Keratinocyte (primary cell): ENCODE data around the gene SLC10A6. TPM values are rescaled to one million over a fixed set of nuclear protein-coding genes. Genes with fewer than 3 reads are reported as not detected.

Experiments
- DNase-seq: peaks from one replicate; pipeline ENCODE4 v3.0.0-alpha.2; 2011; ENCODE audit warnings: low read depth, missing footprints, low spot score
- FAIRE-seq: peaks from 2 replicates; lab custom pipeline; 2011; peaks lifted over from hg19 to GRCh38; lab: Jason Lieb, UNC
- H2AFZ ChIP-seq: 2 replicates; pipeline ENCODE4 v1.6.0; 2012; ENCODE audit warnings: low read length, control low read depth, inconsistent platforms; ENCODE audit not compliant: control insufficient read depth
- H3K27ac ChIP-seq: 2 replicates; pipeline ENCODE4 v1.5.1; 2011; ENCODE audit warnings: low read length; ENCODE audit not compliant: control insufficient read depth, insufficient read depth
- H3K27me3 ChIP-seq: 3 replicates; pipeline ENCODE4 v1.6.0; 2011; ENCODE audit warnings: low read length; ENCODE audit not compliant: control insufficient read depth, insufficient read depth; ENCODE audit errors: extremely low read depth
- H3K36me3 ChIP-seq, 2 experiments: 2 replicates in 1 of 2; 3 replicates in 1 of 2; pipeline ENCODE4 v1.5.1; 2011; ENCODE audit warnings: low read length in 2 of 2, mild to moderate bottlenecking in 1 of 2; ENCODE audit not compliant: control insufficient read depth in 2 of 2, insufficient read depth in 2 of 2; ENCODE audit errors: extremely low read depth in 1 of 2
- H3K4me1 ChIP-seq: 3 replicates; pipeline ENCODE4 v1.5.1; 2011; ENCODE audit warnings: low read length; ENCODE audit not compliant: control insufficient read depth, insufficient read depth; ENCODE audit errors: extremely low read depth
- H3K4me2 ChIP-seq: 3 replicates; pipeline ENCODE4 v1.6.0; 2011; ENCODE audit warnings: low read depth, low read length; ENCODE audit not compliant: control insufficient read depth, insufficient read depth; ENCODE audit errors: extremely low read depth
- H3K4me3 ChIP-seq, 3 experiments: fragments of 200-600 bp in 1 of 3; sonication (generic) in 1 of 3; 2 replicates in 2 of 3; 3 replicates in 1 of 3; pipeline ENCODE4 v1.5.1; 2011 to 2016; ENCODE audit warnings: low read length in 3 of 3, mild to moderate bottlenecking in 3 of 3, control low read depth in 2 of 3, inconsistent platforms in 1 of 3, low read depth in 1 of 3, mixed read lengths in 1 of 3, mixed run types in 1 of 3, moderate library complexity in 1 of 3; ENCODE audit not compliant: control insufficient read depth in 2 of 3, insufficient read depth in 2 of 3; ENCODE audit errors: extremely low read depth in 1 of 3
- H3K79me2 ChIP-seq: 2 replicates; pipeline ENCODE4 v1.6.0; 2012; ENCODE audit warnings: low read length; ENCODE audit not compliant: control insufficient read depth, insufficient read depth
- H3K9ac ChIP-seq: 3 replicates; pipeline ENCODE4 v1.6.0; 2011; ENCODE audit warnings: low read length; ENCODE audit not compliant: control insufficient read depth, insufficient read depth; ENCODE audit errors: extremely low read depth
- H3K9me1 ChIP-seq: 3 replicates; pipeline ENCODE4 v1.6.0; 2011; ENCODE audit warnings: low read length; ENCODE audit not compliant: control insufficient read depth, insufficient read depth; ENCODE audit errors: extremely low read depth
- H3K9me3 ChIP-seq: 2 replicates; pipeline ENCODE4 v1.5.1; 2012; ENCODE audit warnings: low read depth, low read length; ENCODE audit not compliant: control insufficient read depth
- H4K20me1 ChIP-seq: 3 replicates; pipeline ENCODE4 v1.6.0; 2011; ENCODE audit warnings: low read length; ENCODE audit not compliant: control insufficient read depth, insufficient read depth; ENCODE audit errors: extremely low read depth
- EZH2 ChIP-seq: IDR thresholded peaks from one replicate; pipeline ENCODE4 v1.6.1; 2012; ENCODE audit warnings: inconsistent platforms, mild to moderate bottlenecking, low read length, moderate library complexity
- dilution Hi-C: fragments of 300-500 bp; cut with MboI; formaldehyde crosslinking; loops from one replicate; pipeline ENCODE4 v1.7.0; 2020; ENCODE audit warnings: low sequenced_read_pairs; ENCODE audit not compliant: extremely low pct_ligation_motif_present
- polyA plus RNA-seq, 5 experiments: library from polyadenylated mRNA; depleted of rRNA in 3 of 5; stranded (reverse) in 3 of 5; stranded (forward) in 1 of 5; unstranded in 1 of 5; fragments of >200 nt; gene quantifications; 1 replicate in 1 of 5; 2 replicates in 3 of 5; 3 replicates in 1 of 5; pipeline versions ENCODE4 v1.2.1 to v1.2.3, GENCODE V29; 2011 to 2012; ENCODE audit warnings: missing spikeins in 2 of 5, low read depth in 1 of 5, low replicate concordance in 1 of 5
- TF ChIP-seq, protein P1 (sequence below), 3 experiments: IDR thresholded peaks in 1 of 3; conservative IDR thresholded peaks in 1 of 3; optimal IDR thresholded peaks in 1 of 3; 2 replicates in 2 of 3; 3 replicates in 1 of 3; pipeline versions ENCODE3 to v1.5.1; 2011; ENCODE audit warnings: low read length in 3 of 3, mild to moderate bottlenecking in 3 of 3, moderate library complexity in 2 of 3, control low read depth in 1 of 3, inconsistent platforms in 1 of 3; ENCODE audit not compliant: insufficient read depth in 2 of 3; ENCODE audit errors: extremely low read depth in 1 of 3

Gene SLC10A6
- polyA plus RNA-seq, 1 donor (not counting 4 experiments of a cell fraction or from before 2014, with no cell fraction given) = 27.7 TPM

DNA sequence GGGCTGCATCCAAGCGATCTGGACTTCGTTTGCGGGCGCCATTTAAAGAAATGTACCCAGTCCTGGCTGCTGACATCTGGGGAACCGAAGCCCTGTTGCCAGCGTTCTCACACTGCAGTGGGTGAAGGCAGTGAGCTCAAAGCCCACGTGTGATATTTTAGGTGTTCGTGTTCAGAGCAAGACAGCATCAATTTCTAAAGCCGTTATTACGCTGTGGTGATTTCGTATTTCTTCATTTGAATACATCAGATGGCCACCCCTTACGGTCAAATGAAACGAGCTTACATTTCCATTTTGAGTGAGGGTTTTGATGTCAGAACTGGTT is 43.4 kb upstream of the SLC10A6 start:
- dilution Hi-C loops = no loop called here
- H3K27me3 ChIP-seq = no peaks in the 10 kb centered on the region

DNA sequence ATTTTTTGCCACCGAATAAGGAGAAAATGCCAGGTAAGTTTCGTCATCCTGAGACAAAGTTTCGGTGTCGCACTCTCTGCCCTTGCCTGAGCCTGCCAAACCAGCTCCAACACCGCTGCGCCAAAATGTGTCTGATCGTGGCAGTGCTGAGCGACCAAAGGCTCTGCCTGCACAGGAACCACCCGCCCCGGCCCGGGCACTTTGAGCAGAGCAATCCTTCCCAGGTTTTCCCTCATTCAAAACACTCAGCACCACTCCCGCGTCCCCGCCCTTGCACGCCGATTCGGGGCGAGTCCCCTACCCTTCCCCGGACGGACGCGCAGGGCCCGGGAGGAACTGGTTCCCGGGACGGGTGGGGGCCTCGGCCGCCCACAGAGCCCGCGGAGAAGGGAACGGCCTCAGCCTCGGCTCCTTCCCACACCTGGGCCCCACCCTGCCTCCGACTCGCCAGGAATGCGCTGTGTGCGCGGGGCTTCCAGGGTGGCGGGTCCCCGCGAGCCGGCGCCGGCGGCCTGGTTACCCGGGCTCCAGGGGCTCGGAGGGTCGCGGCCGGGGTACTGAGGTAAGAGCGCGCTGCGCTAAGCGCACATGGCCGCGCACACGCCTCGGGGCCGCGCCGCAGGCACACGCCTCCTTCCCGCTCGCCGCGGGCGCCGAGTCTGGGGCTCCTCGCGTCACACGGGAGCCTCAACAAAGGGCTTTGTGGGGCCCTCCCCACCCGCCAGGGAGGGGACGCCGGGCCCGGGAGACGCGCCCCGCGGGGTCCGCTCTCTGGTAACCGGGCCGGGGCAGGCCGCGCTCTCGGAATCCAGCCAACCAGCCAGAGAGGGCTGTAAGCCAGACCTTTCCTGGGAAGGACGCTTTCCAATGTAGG is 42.8 kb upstream of the SLC10A6 start, which contains the start of gene C4orf36:
C4orf36 (minus strand) TSS at position 661 of the 874 bp plus-strand sequence. CDS start 902 bp downstream, outside the sequence.
- Histone ChIP-seq H3K27ac (peak within 1 kb of the TSS; percentile 92), H3K9me3 (no peaks in the 10 kb centered on the region), H3K4me2 (peak within 1 kb of the TSS; percentile 93), H2AFZ (peak within 1 kb of the TSS; percentile 76), H3K36me3 (peaks cover 2 to 4% of the 10 kb centered on the region in 2 experiments), H3K9ac (peak within 1 kb of the TSS; percentile 95), H3K27me3 (no peaks in the 10 kb centered on the region), H4K20me1 (no peaks in the 10 kb centered on the region), H3K4me1 (peaks cover 37% of the 10 kb centered on the region), H3K79me2 (peaks cover 5% of the 10 kb centered on the region), H3K4me3 (peak within 1 kb of the TSS; percentile 54 to 80 (median 61)), H3K9me1 (no peaks in the 10 kb centered on the region)
- no peak for TF ChIP-seq EZH2
- TF ChIP-seq, protein P1, sequence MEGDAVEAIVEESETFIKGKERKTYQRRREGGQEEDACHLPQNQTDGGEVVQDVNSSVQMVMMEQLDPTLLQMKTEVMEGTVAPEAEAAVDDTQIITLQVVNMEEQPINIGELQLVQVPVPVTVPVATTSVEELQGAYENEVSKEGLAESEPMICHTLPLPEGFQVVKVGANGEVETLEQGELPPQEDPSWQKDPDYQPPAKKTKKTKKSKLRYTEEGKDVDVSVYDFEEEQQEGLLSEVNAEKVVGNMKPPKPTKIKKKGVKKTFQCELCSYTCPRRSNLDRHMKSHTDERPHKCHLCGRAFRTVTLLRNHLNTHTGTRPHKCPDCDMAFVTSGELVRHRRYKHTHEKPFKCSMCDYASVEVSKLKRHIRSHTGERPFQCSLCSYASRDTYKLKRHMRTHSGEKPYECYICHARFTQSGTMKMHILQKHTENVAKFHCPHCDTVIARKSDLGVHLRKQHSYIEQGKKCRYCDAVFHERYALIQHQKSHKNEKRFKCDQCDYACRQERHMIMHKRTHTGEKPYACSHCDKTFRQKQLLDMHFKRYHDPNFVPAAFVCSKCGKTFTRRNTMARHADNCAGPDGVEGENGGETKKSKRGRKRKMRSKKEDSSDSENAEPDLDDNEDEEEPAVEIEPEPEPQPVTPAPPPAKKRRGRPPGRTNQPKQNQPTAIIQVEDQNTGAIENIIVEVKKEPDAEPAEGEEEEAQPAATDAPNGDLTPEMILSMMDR (optimal IDR thresholded peaks at IDR 0.05 in 1 of 3, IDR thresholded peaks at IDR 0.05 in 1 of 3, conservative IDR thresholded peaks at IDR 0.05 in 1 of 3; ENCODE audit: extremely low read depth in 1 of 3, insufficient read depth in 2 of 3, low read length in 3 of 3) = peak in 2 of 3 experiments; percentile 20 to 29
- dilution Hi-C loops = no loop called here
- FAIRE-seq (peak; percentile 74), DNase-seq (peak; percentile 66)

More for the DNA sequence above, 43.4 kb upstream of the SLC10A6 start:
- Histone ChIP-seq H2AFZ (peak overlapping the region; percentile 76), H3K4me2 (peak overlapping the region; percentile 93), H3K27ac (peak overlapping the region; percentile 92), H4K20me1 (no peaks in the 10 kb centered on the region), H3K36me3 (peaks cover under 1 to 4% of the 10 kb centered on the region in 2 experiments), H3K9me1 (no peaks in the 10 kb centered on the region), H3K9me3 (no peaks in the 10 kb centered on the region), H3K4me1 (peaks cover 37% of the 10 kb centered on the region), H3K4me3 (peak overlapping the region; percentile 54 to 80 (median 61)), H3K79me2 (peaks cover 5% of the 10 kb centered on the region), H3K9ac (peak overlapping the region; percentile 95)
- FAIRE-seq (peak; percentile 78), DNase-seq (no peak)
- TF ChIP-seq, protein P1 (optimal IDR thresholded peaks at IDR 0.05 in 1 of 3, IDR thresholded peaks at IDR 0.05 in 1 of 3, conservative IDR thresholded peaks at IDR 0.05 in 1 of 3; ENCODE audit: extremely low read depth in 1 of 3, insufficient read depth in 2 of 3, low read length in 3 of 3) = no peak
- no peak for TF ChIP-seq EZH2
